ENCODE data around the gene CRYBG2. TPM values are rescaled to one million over a fixed set of nuclear protein-coding genes. Genes with fewer than 3 reads are reported as not detected.
A peak's percentile ranks its signal among the peaks of the same experiment; 100 is the strongest.
"Not testable (repeated sequence)": the region's sequence is repeated elsewhere in the genome, so short reads cannot be mapped to it uniquely, and the experiment has no call there.

Gene CRYBG2
- total RNA-seq, 1 donor from 2014 or later = 67.0 TPM

DNA sequence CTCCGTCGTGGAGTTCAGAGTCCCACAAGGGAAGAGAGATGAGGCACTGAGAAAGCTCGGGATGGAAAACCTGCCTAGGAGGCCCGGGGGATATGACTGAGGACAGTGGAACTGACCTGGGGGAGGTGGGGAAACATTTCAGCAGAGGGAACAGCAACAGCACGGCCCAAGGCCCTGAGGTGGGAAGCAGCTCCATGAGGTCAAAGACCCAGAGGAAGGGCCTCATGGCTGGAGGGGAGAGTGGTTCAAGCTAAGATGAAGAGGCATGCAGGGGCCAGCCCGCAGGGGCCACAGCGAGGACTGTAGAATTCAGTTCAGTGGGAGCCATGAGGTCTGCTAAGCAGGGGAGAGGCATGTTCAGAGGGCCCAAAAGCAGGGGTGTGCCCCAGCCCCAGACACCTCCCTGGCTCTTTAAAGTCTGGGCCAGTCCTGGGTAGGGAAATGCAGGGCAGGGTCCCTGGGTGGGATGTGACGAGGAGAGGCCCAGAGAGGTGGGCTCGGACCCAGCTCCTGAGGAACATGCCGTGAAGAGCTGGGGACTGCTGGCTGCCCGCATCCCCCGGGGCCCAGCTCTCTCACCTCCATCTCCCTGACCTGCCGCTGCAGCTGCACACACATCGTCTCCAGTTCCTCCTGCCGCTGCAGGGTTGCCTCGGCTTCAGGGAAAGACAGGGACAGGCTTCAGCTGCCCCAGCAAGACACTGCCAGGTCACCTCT, 57.4 kb downstream of the CRYBG2 start:
- Histone ChIP-seq H3K9me3 (no peaks in the 10 kb centered on the region), H3K27me3 (no peaks in the 10 kb centered on the region), H3K36me3 (no peaks in the 10 kb centered on the region), H3K27ac (no peak overlapping the region), H3K4me1 (peaks cover 2% of the 10 kb centered on the region), H3K4me3 (no peak overlapping the region)
- intact Hi-C loops (cut with DNase I) = no loop called here
- no peak for TF ChIP-seq POLR2AphosphoS5 (IDR thresholded peaks at IDR 0.05; ENCODE audit: insufficient read depth in 1 of 2, low read depth in 1 of 2)
- TF ChIP-seq POLR2A (IDR thresholded peaks at IDR 0.05) = no peak
- TF ChIP-seq, protein P1, sequence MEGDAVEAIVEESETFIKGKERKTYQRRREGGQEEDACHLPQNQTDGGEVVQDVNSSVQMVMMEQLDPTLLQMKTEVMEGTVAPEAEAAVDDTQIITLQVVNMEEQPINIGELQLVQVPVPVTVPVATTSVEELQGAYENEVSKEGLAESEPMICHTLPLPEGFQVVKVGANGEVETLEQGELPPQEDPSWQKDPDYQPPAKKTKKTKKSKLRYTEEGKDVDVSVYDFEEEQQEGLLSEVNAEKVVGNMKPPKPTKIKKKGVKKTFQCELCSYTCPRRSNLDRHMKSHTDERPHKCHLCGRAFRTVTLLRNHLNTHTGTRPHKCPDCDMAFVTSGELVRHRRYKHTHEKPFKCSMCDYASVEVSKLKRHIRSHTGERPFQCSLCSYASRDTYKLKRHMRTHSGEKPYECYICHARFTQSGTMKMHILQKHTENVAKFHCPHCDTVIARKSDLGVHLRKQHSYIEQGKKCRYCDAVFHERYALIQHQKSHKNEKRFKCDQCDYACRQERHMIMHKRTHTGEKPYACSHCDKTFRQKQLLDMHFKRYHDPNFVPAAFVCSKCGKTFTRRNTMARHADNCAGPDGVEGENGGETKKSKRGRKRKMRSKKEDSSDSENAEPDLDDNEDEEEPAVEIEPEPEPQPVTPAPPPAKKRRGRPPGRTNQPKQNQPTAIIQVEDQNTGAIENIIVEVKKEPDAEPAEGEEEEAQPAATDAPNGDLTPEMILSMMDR (IDR thresholded peaks at IDR 0.05) = no peak
- peak in 1 of 2 donors; percentile 67 for DNase-seq (ENCODE audit: extremely low spot score in 2 of 2)

DNA sequence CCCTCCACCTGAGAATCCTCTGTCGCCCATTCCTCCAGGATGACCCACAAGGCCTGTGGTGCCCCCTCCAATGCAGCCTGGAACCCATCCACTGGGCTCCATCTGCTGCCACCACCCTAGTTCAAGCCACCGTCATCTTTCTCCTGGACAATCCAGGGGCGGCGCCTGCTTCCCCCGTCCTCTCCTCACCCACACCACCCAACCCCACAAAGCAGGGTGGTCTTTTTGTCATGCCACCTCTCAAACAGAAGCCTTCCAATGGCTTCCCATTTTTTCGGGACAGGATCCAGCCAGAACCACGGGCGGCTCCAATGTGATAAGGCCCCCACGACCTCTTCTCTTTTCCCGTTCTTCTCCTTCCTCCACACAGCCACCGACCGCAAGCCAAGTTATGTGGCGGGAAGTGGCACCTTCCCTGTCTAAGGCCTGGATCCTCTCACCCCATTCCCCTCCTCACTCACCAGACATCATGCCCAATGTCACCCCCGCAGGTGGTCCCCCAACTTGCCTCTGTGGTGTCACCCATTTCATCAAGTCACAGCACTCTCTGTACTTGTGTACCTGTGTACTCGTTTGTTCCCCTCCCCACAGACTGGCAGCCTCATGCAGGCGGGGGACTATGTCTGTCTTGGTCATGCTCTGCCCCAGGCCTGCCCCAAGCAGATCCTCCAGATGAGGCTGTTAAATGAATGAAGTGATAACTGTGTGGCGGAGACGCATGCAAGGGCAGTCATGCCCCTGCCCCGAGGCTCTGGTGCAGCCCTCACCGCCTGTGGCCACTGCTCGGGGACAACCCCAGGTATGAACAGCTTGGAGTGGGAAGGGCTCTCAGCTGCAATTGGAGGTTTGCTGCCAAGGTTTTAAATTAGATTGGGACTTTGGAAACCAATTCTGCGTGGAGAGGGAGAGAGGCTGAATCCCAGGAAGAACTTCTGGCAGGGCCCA, 58.5 kb downstream of the CRYBG2 start:
- H3K9me3 ChIP-seq = no peaks in the 10 kb centered on the region
- intact Hi-C loops (cut with DNase I) = no loop called here
- H3K27me3 ChIP-seq = no peaks in the 10 kb centered on the region
- DNase-seq (ENCODE audit: extremely low spot score in 2 of 2) = peak in 1 of 2 donors; percentile 81
- H3K4me1 ChIP-seq = peaks cover 12% of the 10 kb centered on the region
- H3K36me3 ChIP-seq = no peaks in the 10 kb centered on the region
- no peak for TF ChIP-seq POLR2A (IDR thresholded peaks at IDR 0.05)
- TF ChIP-seq, protein P1 (IDR thresholded peaks at IDR 0.05) = no peak
- no peak for TF ChIP-seq POLR2AphosphoS5 (IDR thresholded peaks at IDR 0.05; ENCODE audit: insufficient read depth in 1 of 2, low read depth in 1 of 2)
- H3K27ac ChIP-seq = no peak overlapping the region
- no peak overlapping the region for H3K4me3 ChIP-seq

DNA sequence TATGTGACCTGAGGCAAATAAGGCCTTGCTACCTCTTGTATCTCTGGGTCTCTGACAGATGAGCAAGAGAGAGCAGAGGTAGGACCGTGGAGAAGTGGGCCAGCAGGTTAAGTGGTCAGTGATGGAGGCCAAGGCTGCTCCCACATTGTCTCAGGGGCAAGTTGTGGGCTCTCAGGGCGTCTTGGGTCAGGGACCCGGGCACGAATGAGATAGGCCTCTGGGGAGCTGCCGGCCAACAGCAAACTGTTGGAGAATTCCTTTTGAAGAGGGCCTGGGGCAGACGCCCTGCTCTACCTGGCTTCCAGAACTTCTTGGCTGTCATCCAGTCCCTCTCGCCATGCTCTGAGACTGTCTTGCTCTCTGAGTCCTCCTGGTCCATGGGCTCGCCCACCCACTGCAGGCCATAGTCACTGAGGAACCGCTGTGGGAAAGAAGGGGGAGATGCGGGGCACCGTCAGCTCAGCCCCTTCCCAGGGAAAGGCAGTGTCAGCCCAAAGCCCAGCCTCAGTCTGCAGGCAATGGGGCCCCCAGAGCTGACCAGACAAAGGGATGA, 59.9 kb downstream of the CRYBG2 start:
- Histone ChIP-seq H3K4me3 (no peak overlapping the region), H3K9me3 (no peaks in the 10 kb centered on the region), H3K27ac (no peak overlapping the region), H3K27me3 (no peaks in the 10 kb centered on the region), H3K4me1 (peaks cover 24% of the 10 kb centered on the region), H3K36me3 (no peaks in the 10 kb centered on the region)
- no peak for TF ChIP-seq POLR2AphosphoS5 (IDR thresholded peaks at IDR 0.05; ENCODE audit: insufficient read depth in 1 of 2, low read depth in 1 of 2)
- TF ChIP-seq, protein P1 (IDR thresholded peaks at IDR 0.05) = no peak
- TF ChIP-seq POLR2A (IDR thresholded peaks at IDR 0.05) = no peak
- intact Hi-C loops (cut with DNase I) = no loop called here
- peak in 1 of 2 donors; percentile 81 for DNase-seq (ENCODE audit: extremely low spot score in 2 of 2)

DNA sequence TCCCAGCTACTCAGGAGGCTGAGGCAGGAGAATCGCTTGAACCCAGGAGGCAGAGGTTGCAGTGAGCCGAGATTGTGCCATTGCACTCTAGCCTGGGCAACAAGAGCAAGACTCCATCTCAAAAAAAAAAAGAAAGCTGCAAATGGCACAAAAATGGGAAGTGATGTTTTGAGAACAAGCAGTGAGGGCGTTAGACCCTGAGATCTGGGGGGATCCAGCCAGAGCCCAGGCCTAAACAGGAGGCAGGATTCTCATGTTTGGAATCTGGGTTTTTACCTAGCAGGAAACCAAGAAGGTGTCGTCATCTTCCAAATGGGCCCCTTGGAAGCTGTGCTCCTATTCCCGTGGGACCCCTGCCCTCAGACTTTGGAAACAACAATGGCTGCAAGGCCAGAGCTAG, 61.2 kb downstream of the CRYBG2 start:
- DNase-seq (ENCODE audit: extremely low spot score in 2 of 2); H3K27me3 ChIP-seq; intact Hi-C loops (cut with DNase I); H3K9me3 ChIP-seq; H3K36me3 ChIP-seq; H3K4me3 ChIP-seq; H3K27ac ChIP-seq: not testable (repeated sequence)
- H3K4me1 ChIP-seq = peaks cover 35% of the 10 kb centered on the region

DNA sequence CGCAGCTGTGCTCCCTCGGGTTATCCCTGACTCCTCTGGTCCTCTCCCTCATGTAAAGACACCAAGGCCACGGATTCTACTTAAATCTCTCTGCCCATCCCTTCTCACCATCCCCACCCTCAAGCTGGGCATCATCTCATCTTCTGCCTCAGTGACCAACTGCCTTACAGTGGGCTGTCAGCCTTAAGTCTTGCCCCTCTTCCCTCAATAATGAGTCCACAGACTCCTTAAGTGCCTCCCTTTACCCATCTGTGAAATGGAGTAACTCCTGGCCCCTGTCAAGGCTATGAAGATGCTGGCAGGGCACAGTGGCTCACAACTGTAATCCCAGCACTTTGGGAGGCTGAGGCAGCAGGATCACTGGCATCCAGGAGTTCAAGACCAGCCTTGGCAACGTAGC, 62.0 kb downstream of the CRYBG2 start:
- H3K36me3 ChIP-seq = no peaks in the 10 kb centered on the region
- no peaks in the 10 kb centered on the region for H3K9me3 ChIP-seq
- TF ChIP-seq POLR2A (IDR thresholded peaks at IDR 0.05) (no peak), POLR2AphosphoS5 (IDR thresholded peaks at IDR 0.05; ENCODE audit: insufficient read depth in 1 of 2, low read depth in 1 of 2) (no peak)
- TF ChIP-seq, protein P1 (IDR thresholded peaks at IDR 0.05) = no peak
- peaks cover 43% of the 10 kb centered on the region for H3K4me1 ChIP-seq
- no peak for DNase-seq (ENCODE audit: extremely low spot score in 2 of 2)
- intact Hi-C loops (cut with DNase I) = no loop called here
- H3K27ac ChIP-seq = no peak overlapping the region
- H3K4me3 ChIP-seq = no peak overlapping the region
- H3K27me3 ChIP-seq = no peaks in the 10 kb centered on the region

Measured in vagina (tissue), 2 donors.